ENCODE data around the gene RNF10. TPM values are rescaled to one million over a fixed set of nuclear protein-coding genes. Genes with fewer than 3 reads are reported as not detected.

Gene RNF10
- total RNA-seq, 3 donors from 2014 or later (not counting 1 experiment from before 2014, with no cell fraction given) = 371 to 488 (median 389) TPM

GRCh38 chr12:120554678-120555077 is 20.5 kb downstream of the RNF10 start:
- Mint-ChIP-seq H3K27me3 (ENCODE audit: low read depth in 2 of 2) (no peaks in the 10 kb centered on the region), H3K36me3 (peaks cover 7% of the 10 kb centered on the region), H3K27ac (no peak overlapping the region), H3K9me3 (no peaks in the 10 kb centered on the region), H3K4me3 (no peak overlapping the region), H3K4me1 (peaks cover 0 to 6% of the 10 kb centered on the region in 2 donors)
- no peak overlapping the region for H3K27ac ChIP-seq (ENCODE audit: low read length)
- no peaks in the 10 kb centered on the region for H3K27me3 ChIP-seq (ENCODE audit: control insufficient read depth, insufficient read depth, low read length)
- H3K36me3 ChIP-seq (ENCODE audit: control insufficient read depth, insufficient read depth, low read length) = peaks cover 50% of the 10 kb centered on the region
- no peaks in the 10 kb centered on the region for H3K9me3 ChIP-seq (ENCODE audit: control insufficient read depth, insufficient read depth, low read length)
- 92% methylated on average over 1 of the region's 1 CpG for WGBS (ENCODE audit: insufficient coverage)
- intact Hi-C loops (cut with micrococcal nuclease) = no loop called here
- TF ChIP-seq CTCF (IDR thresholded peaks at IDR 0.05) = no peak
- peaks cover 3% of the 10 kb centered on the region for H3K4me1 ChIP-seq (ENCODE audit: control insufficient read depth, insufficient read depth, low read length)
- no peak for ATAC-seq
- DNase-seq = no peak
- H3K4me3 ChIP-seq (ENCODE audit: low read length) = no peak overlapping the region

- Histone ChIP-seq H3K27me3 (ENCODE audit: control insufficient read depth, insufficient read depth, low read length) (no peaks in the 10 kb centered on the region), H3K27ac (ENCODE audit: low read length) (no peak overlapping the region), H3K9me3 (ENCODE audit: control insufficient read depth, insufficient read depth, low read length) (no peaks in the 10 kb centered on the region), H3K4me3 (ENCODE audit: low read length) (no peak overlapping the region), H3K4me1 (ENCODE audit: control insufficient read depth, insufficient read depth, low read length) (no peaks in the 10 kb centered on the region), H3K36me3 (ENCODE audit: control insufficient read depth, insufficient read depth, low read length) (peaks cover 65% of the 10 kb centered on the region)
- no peak overlapping the region for H3K4me3 Mint-ChIP-seq
- peaks cover 0 to 6% of the 10 kb centered on the region in 2 donors for H3K4me1 Mint-ChIP-seq
- DNase-seq = no peak
- no peaks in the 10 kb centered on the region for H3K9me3 Mint-ChIP-seq
- intact Hi-C loops (cut with micrococcal nuclease) = no loop called here
- TF ChIP-seq CTCF (IDR thresholded peaks at IDR 0.05) = no peak
- 100% methylated on average over 2 of the region's 2 CpGs for WGBS (ENCODE audit: insufficient coverage)
- H3K27ac Mint-ChIP-seq = peak overlapping the region in 1 of 2 donors; percentile 42
- H3K27me3 Mint-ChIP-seq (ENCODE audit: low read depth in 2 of 2) = no peaks in the 10 kb centered on the region
- ATAC-seq = no peak
- peaks cover 9% of the 10 kb centered on the region for H3K36me3 Mint-ChIP-seq
Observed at GRCh38 chr12:120557589-120557988, 23.4 kb downstream of the RNF10 start.

- Histone ChIP-seq H3K27ac (ENCODE audit: low read length) (no peak overlapping the region), H3K4me1 (ENCODE audit: control insufficient read depth, insufficient read depth, low read length) (no peaks in the 10 kb centered on the region), H3K4me3 (ENCODE audit: low read length) (no peak overlapping the region), H3K9me3 (ENCODE audit: control insufficient read depth, insufficient read depth, low read length) (no peaks in the 10 kb centered on the region), H3K36me3 (ENCODE audit: control insufficient read depth, insufficient read depth, low read length) (peaks cover 79% of the 10 kb centered on the region), H3K27me3 (ENCODE audit: control insufficient read depth, insufficient read depth, low read length) (no peaks in the 10 kb centered on the region)
- ATAC-seq (no peak), DNase-seq (no peak)
- no peak overlapping the region for H3K27ac Mint-ChIP-seq
- peaks cover 29% of the 10 kb centered on the region for H3K36me3 Mint-ChIP-seq
- TF ChIP-seq CTCF (IDR thresholded peaks at IDR 0.05) = no peak
- intact Hi-C loops (cut with micrococcal nuclease) = no loop called here
- H3K9me3 Mint-ChIP-seq = no peaks in the 10 kb centered on the region
- H3K27me3 Mint-ChIP-seq (ENCODE audit: low read depth in 2 of 2) = no peaks in the 10 kb centered on the region
- 95% methylated on average over 8 of the region's 8 CpGs for WGBS (ENCODE audit: insufficient coverage)
- no peaks in the 10 kb centered on the region for H3K4me1 Mint-ChIP-seq
- H3K4me3 Mint-ChIP-seq = no peak overlapping the region
Observed at GRCh38 chr12:120562906-120563305, 28.8 kb downstream of the RNF10 start.

- H3K4me1 Mint-ChIP-seq = no peaks in the 10 kb centered on the region
Observed at GRCh38 chr12:120563495-120563894, 29.3 kb downstream of the RNF10 start.

More at GRCh38 chr12:120563495-120563894, 29.3 kb downstream of the RNF10 start:
- Mint-ChIP-seq H3K9me3 (no peaks in the 10 kb centered on the region), H3K27me3 (ENCODE audit: low read depth in 2 of 2) (no peaks in the 10 kb centered on the region), H3K4me3 (no peak overlapping the region), H3K27ac (no peak overlapping the region), H3K36me3 (peaks cover 29% of the 10 kb centered on the region)
- Histone ChIP-seq H3K9me3 (ENCODE audit: control insufficient read depth, insufficient read depth, low read length) (no peaks in the 10 kb centered on the region), H3K4me3 (ENCODE audit: low read length) (no peak overlapping the region), H3K27me3 (ENCODE audit: control insufficient read depth, insufficient read depth, low read length) (no peaks in the 10 kb centered on the region), H3K36me3 (ENCODE audit: control insufficient read depth, insufficient read depth, low read length) (peaks cover 79% of the 10 kb centered on the region), H3K27ac (ENCODE audit: low read length) (no peak overlapping the region), H3K4me1 (ENCODE audit: control insufficient read depth, insufficient read depth, low read length) (no peaks in the 10 kb centered on the region)
- intact Hi-C loops (cut with micrococcal nuclease) = no loop called here
- DNase-seq (no peak), ATAC-seq (no peak)
- TF ChIP-seq CTCF (IDR thresholded peaks at IDR 0.05) = no peak
- WGBS (ENCODE audit: insufficient coverage) = 98% methylated on average over 11 of the region's 11 CpGs

Data from natural killer cell (primary cell).